H1 (cell line): ENCODE data around the gene CNTROB. TPM values are rescaled to one million over a fixed set of nuclear protein-coding genes. Genes with fewer than 3 reads are reported as not detected.

Experiments used
- ASH2L ChIP-seq: fragments of 200-600, 300-600 bp; sonication (generic); IDR thresholded peaks from one replicate; pipeline ENCODE4 v1.7.1; 2017; ENCODE audit warnings: low read length
- BCL11A ChIP-seq, 2 experiments: IDR thresholded peaks; one replicate each; pipeline ENCODE4 v1.6.1; 2011; ENCODE audit warnings: low read depth in 2 of 2, low read length in 2 of 2, mild to moderate bottlenecking in 2 of 2
- CHD1 ChIP-seq: IDR thresholded peaks from 2 replicates; pipeline ENCODE4 v1.6.1; 2012; ENCODE audit warnings: low read depth, low read length, improper control_type of control experiment
- HDAC6 ChIP-seq: IDR thresholded peaks from one replicate; pipeline ENCODE4 v1.7.1; 2012; ENCODE audit warnings: low read depth, mild to moderate bottlenecking, inconsistent platforms, low read length, moderate library complexity
- MAFK ChIP-seq: IDR thresholded peaks from 2 replicates; pipeline ENCODE4 v1.6.1; 2012; ENCODE audit warnings: low read depth, mild to moderate bottlenecking, improper control_type of control experiment, low read length
- POLR2A ChIP-seq, 2 experiments: IDR thresholded peaks; 1 replicate in 1 of 2; 2 replicates in 1 of 2; pipeline ENCODE4 v1.6.1; 2011; ENCODE audit warnings: low read depth in 2 of 2, low read length in 2 of 2, mild to moderate bottlenecking in 2 of 2; ENCODE audit errors: control extremely low read depth in 1 of 2
- TCF12 ChIP-seq: IDR thresholded peaks from 2 replicates; pipeline ENCODE4 v1.6.1; 2011; ENCODE audit warnings: low read depth, mild to moderate bottlenecking, low read length
- polyA plus RNA-seq, 7 experiments: library from polyadenylated mRNA; depleted of rRNA in 3 of 7; stranded (reverse) in 5 of 7; unstranded in 2 of 7; fragments of >200 nt in 5 of 7; fragments of 200-250 nt in 2 of 7; gene quantifications; 1 replicate in 5 of 7; 2 replicates in 1 of 7; 4 replicates in 1 of 7; pipeline versions ENCODE4 v1.2.1 to v1.2.3, GENCODE V29; 2011 to 2013; ENCODE audit warnings: missing spikeins in 2 of 7, mixed read lengths in 2 of 7
- total RNA-seq: library from RNA; stranded (reverse); fragmentation: NEBNext Ultra II Directional; extraction: Animal tissue kit (Norgen Biotek cat#: 25700); gene quantifications from 2 replicates; pipeline ENCODE4 v1.2.1, GENCODE V29; 2021

CNTROB gene
- total and polyA plus RNA-seq, 2 of the 8 experiments (the other 6 are each of a cell fraction or from before 2014, with no cell fraction given), result 20.5 to 31.9 TPM

DNA sequence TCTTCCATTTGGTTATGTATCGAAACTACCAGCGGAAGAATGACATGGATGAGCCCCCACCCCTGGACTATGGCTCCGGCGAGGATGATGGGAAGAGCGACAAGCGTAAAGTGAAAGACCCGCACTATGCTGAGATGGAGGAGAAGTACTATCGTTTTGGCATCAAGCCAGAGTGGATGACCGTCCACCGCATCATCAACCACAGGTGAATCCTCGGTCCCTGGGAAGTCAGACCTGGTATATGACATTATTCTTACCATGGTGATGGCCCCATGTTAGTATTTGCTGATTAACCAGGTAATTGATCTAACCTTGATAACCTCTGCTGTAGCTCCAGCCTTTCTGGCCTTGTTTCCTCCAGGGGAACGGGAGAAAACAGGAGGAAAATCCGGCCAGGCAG, 34.9 kb upstream of the CNTROB start (continued):
- TF ChIP-seq BCL11A (IDR thresholded peaks at IDR 0.05; ENCODE audit: low read depth in 2 of 2, low read length in 2 of 2) (no peak), TCF12 (no peak), ASH2L (no peak), MAFK (no peak), POLR2A (IDR thresholded peaks at IDR 0.05; ENCODE audit: control extremely low read depth in 1 of 2, low read depth in 2 of 2, low read length in 2 of 2) (no peak), HDAC6 (no peak), CHD1 (no peak)
